Mucosa of rectum (tissue), 2 donors: ENCODE measurements around the gene PCNX1.

Source experiments
- H3K27ac ChIP-seq, 2 donors: one replicate each; pipeline ENCODE4 v1.7.0; 2013; ENCODE audit warnings: inconsistent platforms in 2 of 2, low read depth in 2 of 2, low read length in 2 of 2
- H3K27me3 ChIP-seq, 2 donors: one replicate each; pipeline ENCODE4 v1.7.0; 2013; ENCODE audit warnings: low read length in 2 of 2; ENCODE audit not compliant: control insufficient read depth in 2 of 2, insufficient read depth in 2 of 2
- H3K36me3 ChIP-seq, 2 donors: one replicate each; pipeline ENCODE4 v1.7.0; 2013; ENCODE audit warnings: low read length in 2 of 2; ENCODE audit not compliant: control insufficient read depth in 2 of 2, insufficient read depth in 2 of 2
- H3K4me1 ChIP-seq, 2 donors: one replicate each; pipeline ENCODE4 v1.7.0; 2013; ENCODE audit warnings: low read length in 2 of 2, mild to moderate bottlenecking in 1 of 2; ENCODE audit not compliant: control insufficient read depth in 2 of 2, insufficient read depth in 2 of 2
- H3K4me3 ChIP-seq, 2 donors: one replicate each; pipeline ENCODE4 v1.7.0; 2013; ENCODE audit warnings: low read length in 2 of 2
- H3K9ac ChIP-seq, 2 donors: one replicate each; pipeline ENCODE4 v1.7.0; 2013; ENCODE audit warnings: low read length in 2 of 2, low read depth in 1 of 2, mild to moderate bottlenecking in 1 of 2
- H3K9me3 ChIP-seq, 2 donors: one replicate each; pipeline ENCODE4 v1.7.0; 2013; ENCODE audit warnings: low read length in 2 of 2; ENCODE audit not compliant: control insufficient read depth in 2 of 2
- donor health status: healthy.
- donor health status: Normal muscosa, but diverticular disease.

Gene PCNX1

DNA sequence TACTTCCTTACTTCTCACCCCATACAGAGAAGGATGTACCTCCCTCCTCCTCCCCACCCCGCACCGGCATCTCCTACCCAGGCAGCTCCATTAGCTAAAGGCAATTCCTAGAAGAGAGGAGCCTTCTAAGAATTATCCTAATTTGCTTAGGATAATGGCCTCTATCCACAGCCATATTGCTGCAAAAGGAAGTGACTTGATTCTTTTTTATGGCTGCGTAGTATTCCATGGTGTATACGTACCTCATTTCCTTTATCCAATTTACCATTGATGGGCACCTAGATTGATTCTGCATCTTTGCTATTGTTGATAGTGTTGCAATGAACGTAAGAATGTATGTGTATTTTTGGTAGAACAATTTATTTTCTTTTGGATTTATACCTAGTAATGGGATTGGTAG is 189.7 kb downstream of the PCNX1 start:
- Histone ChIP-seq H3K9ac (no peak overlapping the region), H3K4me3 (no peak overlapping the region), H3K9me3 (no peaks in the 10 kb centered on the region), H3K27ac (no peak overlapping the region), H3K36me3 (peaks cover 1 to 2% of the 10 kb centered on the region in 2 donors), H3K27me3 (no peaks in the 10 kb centered on the region), H3K4me1 (no peaks in the 10 kb centered on the region)

DNA sequence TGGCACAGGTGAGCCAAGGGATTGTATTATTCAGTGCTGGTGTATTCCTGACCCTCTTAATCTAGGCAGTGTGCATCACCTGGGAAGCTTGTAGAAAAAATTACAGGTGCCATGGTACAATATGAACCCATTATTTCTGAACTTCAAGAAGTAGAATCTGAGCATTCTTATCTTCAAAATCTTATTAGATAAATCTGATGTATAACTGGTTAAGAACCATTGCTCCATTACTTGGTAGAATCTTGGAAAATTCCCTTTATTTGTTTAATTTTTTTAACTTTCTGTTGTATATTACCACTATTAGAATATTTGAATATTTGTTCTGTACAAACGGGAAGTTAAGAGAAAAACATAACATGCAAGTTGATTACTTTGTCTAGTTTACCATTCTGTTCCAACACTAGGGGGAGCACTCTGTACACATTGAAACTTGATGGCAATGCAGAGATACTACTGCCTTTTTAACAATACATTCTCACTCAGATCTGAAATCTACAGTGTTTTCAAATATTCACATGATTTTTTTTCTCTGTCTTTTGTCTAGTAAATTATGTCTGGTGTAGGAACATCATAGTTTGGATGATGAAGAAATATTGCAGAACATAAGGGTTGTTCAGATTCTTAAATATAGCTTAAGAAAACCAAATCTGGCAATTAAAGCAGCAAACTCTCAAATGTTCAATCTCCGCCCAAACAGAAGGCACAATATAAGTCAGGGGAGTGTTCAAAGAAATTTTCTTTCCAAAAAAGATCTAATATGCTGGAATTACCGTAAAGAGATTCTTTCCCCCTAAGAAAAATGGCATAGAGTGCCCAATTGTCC is 196.6 kb downstream of the PCNX1 start:
- no peaks in the 10 kb centered on the region for H3K9me3 ChIP-seq
- H3K36me3 ChIP-seq, result peaks cover 8 to 21% of the 10 kb centered on the region in 2 donors

DNA sequence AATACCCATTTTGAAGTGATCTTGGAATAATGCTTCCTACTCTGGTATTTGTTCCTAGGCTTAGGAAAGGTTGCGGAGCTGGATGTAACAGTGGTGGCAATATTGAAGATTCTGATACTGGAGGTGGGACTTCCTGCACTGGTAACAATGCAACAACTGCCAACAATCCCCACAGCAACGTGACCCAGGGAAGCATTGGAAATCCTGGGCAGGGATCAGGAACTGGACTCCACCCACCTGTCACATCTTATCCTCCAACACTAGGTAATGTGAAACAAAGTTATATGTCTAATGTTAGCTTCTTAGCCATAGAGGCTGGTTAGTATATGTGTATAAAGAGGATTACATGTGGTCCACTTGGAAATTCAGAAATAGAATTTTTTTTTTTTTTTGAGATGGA is 197.9 kb downstream of the PCNX1 start:
- Histone ChIP-seq H3K36me3 (peaks cover 12 to 27% of the 10 kb centered on the region in 2 donors), H3K9me3 (no peaks in the 10 kb centered on the region), H3K27me3 (no peaks in the 10 kb centered on the region), H3K9ac (no peak overlapping the region), H3K4me3 (no peak overlapping the region), H3K4me1 (no peaks in the 10 kb centered on the region), H3K27ac (no peak overlapping the region)

More for the DNA sequence above, 196.6 kb downstream of the PCNX1 start:
- Histone ChIP-seq H3K9ac (no peak overlapping the region), H3K4me1 (no peaks in the 10 kb centered on the region), H3K27ac (no peak overlapping the region), H3K4me3 (no peak overlapping the region), H3K27me3 (no peaks in the 10 kb centered on the region)

DNA sequence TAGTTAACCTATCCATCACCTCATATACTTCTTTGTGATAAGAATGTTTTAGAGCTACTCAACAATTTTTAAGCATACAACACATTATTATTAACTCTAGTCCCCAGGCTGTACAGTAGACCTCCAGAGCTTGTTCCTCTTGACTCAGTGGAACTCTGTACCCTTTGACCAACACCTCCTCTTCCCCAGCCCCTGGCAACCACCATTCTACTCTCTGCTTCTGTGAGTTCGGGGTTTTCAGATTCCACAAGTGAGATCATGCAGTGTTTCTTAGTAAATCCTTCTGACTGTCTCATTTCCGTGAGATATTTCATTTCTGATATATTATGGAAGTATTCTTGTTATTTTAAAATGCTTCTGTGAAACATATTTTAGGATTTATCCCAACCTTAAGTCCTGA is 200.7 kb downstream of the PCNX1 start:
- Histone ChIP-seq H3K4me3 (no peak overlapping the region), H3K36me3 (peaks cover 9 to 25% of the 10 kb centered on the region in 2 donors), H3K4me1 (no peaks in the 10 kb centered on the region), H3K27ac (no peak overlapping the region), H3K27me3 (no peaks in the 10 kb centered on the region), H3K9ac (no peak overlapping the region), H3K9me3 (no peaks in the 10 kb centered on the region)

DNA sequence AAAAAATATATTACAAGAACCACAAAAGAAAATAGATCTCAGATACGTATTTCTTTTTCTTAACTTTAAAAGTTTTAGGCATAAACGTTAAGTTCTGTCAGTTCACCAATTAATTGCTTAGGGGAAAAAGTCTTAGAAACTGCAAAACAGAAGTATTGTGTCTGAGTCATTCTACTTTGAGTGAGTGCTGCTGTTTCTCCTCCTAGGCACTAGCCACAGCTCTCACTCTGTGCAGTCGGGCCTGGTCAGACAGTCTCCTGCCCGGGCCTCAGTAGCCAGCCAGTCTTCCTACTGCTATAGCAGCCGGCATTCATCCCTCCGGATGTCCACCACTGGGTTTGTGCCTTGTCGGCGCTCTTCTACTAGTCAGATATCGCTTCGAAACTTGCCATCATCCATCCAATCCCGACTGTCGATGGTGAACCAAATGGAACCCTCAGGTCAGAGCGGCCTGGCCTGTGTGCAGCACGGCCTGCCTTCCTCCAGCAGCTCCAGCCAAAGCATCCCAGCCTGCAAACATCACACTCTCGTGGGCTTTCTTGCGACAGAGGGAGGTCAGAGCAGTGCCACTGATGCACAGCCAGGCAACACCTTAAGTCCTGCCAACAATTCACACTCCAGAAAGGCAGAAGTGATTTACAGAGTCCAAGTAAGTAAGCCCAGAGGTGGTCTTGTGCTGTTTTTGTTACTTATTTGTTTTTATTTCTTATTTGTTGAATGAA is 201.3 kb downstream of the PCNX1 start:
- Histone ChIP-seq H3K27ac (no peak overlapping the region), H3K27me3 (no peaks in the 10 kb centered on the region), H3K9me3 (no peaks in the 10 kb centered on the region), H3K9ac (no peak overlapping the region), H3K36me3 (peaks cover 9 to 20% of the 10 kb centered on the region in 2 donors), H3K4me3 (no peak overlapping the region), H3K4me1 (no peaks in the 10 kb centered on the region)

GRCh38 chr14:71113376-71113775 is 206.1 kb downstream of the PCNX1 start:
- Histone ChIP-seq H3K27me3 (no peaks in the 10 kb centered on the region), H3K9ac (no peak overlapping the region), H3K4me3 (no peak overlapping the region), H3K9me3 (no peaks in the 10 kb centered on the region), H3K4me1 (peaks cover 11 to 28% of the 10 kb centered on the region in 2 donors), H3K27ac (no peak overlapping the region), H3K36me3 (peaks cover 7 to 15% of the 10 kb centered on the region in 2 donors)

DNA sequence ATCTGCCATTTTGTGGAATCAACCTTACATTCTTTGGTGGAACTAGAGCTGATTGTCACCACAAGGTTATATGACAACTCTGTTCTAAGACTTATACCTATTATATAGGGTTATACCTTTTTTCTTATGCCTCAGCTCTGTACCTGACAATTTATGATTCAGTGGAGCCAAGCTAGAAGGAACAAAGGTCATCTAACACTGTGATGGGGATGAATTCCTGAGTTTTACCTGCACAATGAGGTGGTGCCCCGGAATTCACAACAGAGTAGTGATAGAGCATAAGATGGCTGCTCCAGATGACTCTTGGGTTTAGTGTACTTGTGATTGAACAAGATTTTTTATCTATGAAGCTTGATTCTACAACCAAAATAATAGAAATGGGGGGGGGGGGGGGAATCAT is 207.3 kb downstream of the PCNX1 start:
- Histone ChIP-seq H3K27ac (no peak overlapping the region), H3K4me1 (peaks cover 18 to 36% of the 10 kb centered on the region in 2 donors), H3K4me3 (no peak overlapping the region), H3K9me3 (no peaks in the 10 kb centered on the region), H3K9ac (no peak overlapping the region), H3K36me3 (peaks cover 4 to 8% of the 10 kb centered on the region in 2 donors), H3K27me3 (no peaks in the 10 kb centered on the region)

GRCh38 chr14:71115306-71115705 is 208.0 kb downstream of the PCNX1 start:
- H3K27me3 ChIP-seq, result no peaks in the 10 kb centered on the region
- no peak overlapping the region for H3K27ac ChIP-seq
- H3K4me3 ChIP-seq, result no peak overlapping the region
- peaks cover 18 to 36% of the 10 kb centered on the region in 2 donors for H3K4me1 ChIP-seq
- H3K9me3 ChIP-seq, result no peaks in the 10 kb centered on the region
- peaks cover 0 to 4% of the 10 kb centered on the region in 2 donors for H3K36me3 ChIP-seq
- no peak overlapping the region for H3K9ac ChIP-seq

GRCh38 chr14:71115821-71116567 is 208.7 kb downstream of the PCNX1 start:
- Histone ChIP-seq H3K27me3 (no peaks in the 10 kb centered on the region), H3K4me3 (no peak overlapping the region), H3K36me3 (no peaks in the 10 kb centered on the region), H3K27ac (no peak overlapping the region), H3K9me3 (no peaks in the 10 kb centered on the region), H3K4me1 (peaks cover 18 to 36% of the 10 kb centered on the region in 2 donors), H3K9ac (no peak overlapping the region)
